Measurements from ENCODE around the gene CPEB3.
"Not testable (repeated sequence)": the region's sequence is repeated elsewhere in the genome, so short reads cannot be mapped to it uniquely, and the experiment has no call there.

Gene CPEB3

DNA sequence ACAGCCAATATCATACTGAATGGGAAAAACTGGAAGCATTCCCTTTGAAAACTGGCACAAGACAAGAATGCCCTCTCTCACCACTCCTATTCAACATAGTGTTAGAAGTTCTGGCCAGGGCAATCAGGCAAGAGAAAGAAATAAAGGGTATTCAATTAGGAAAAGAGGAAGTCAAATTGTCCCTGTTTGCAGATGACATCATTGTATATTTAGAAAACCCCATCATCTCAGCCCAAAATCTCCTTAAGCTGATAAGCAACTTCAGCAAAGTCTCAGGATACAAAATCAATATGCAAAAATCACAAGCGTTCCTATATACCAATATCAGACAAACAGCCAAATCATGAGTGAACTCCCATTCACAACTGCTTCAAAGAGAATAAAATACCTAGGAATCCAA lies 156.8 kb downstream of the CPEB3 start:
- DNase-seq, result not testable (repeated sequence)

DNA sequence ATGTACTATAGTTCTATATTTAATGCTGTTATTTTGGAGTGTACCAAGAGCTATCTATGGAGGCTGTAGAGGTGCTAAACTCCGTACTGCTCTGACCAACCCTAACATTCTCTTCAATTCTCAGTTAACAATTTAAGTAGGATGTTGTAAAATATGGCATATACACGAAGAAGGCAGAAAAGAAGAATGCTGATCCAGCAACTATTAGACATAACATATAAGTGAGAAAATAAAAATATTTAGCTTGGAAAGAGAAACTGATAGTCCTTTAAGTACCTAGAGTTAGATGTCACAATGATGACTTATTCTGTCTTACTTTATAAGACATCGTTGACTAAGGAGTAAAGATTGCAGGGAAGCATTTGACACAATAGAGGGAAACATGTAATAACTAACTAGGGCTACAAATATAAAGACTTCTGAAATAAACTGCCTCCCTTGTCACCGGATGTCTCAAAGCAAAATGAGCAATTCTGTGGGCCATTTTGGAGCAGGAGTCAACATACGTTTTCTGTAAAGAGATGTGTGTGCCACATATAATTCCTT lies 159.5 kb downstream of the CPEB3 start:
- no peak for DNase-seq

DNA sequence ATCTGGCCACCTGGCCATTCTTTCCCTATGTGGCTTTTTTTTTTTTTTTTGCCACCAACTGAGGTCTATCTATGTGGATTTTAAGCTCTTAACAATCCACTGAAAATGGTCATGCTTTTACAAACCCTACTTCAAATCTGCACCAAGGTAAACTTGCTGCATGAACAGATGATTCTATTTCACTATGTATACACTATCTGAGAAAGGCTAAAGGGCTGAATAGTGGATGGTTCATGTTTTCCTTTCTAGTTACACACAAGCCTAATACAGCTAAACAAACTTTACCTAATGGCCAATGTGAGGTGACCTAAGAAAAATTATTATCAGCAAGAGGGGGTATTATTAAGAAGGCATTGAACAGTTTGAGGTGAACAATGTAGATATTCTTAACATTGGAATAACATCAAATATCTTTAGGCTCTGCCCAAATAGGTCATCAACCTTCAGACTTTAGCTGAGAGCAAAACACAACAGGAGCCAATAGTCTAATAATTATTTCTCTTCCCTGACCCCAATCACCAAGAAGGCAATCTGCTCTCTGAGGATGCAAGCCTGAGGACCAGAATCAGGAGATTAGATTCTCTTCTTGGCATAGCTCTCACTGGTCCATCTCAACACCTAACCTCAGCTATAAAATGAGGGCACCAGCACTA lies 160.1 kb downstream of the CPEB3 start:
- no peak for DNase-seq

DNA sequence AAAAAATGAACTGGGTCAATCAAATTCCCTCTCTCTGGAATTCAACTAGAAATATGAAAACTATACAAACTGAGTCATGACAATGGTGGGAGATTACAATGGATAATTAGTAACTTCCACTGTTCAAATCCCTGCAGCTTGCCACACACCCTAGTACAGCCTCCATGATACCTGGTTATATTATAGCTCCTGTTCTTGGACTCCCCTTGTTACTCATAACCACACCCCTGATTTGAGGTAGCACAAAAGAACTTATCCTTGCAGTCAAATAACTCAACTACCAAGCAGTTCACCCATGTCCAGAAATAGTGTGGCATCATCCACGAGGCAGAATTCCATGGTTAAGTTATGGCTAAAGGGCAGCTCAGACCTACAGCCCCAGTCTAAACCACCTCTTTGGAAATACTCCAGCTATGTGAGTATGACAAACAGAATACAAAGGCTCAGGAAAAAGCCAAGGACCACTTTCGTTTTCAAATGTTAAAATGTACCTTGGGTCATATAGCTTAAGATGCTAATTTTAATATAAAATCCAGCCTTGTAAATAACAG lies 164.7 kb downstream of the CPEB3 start:
- no peak for DNase-seq

DNA sequence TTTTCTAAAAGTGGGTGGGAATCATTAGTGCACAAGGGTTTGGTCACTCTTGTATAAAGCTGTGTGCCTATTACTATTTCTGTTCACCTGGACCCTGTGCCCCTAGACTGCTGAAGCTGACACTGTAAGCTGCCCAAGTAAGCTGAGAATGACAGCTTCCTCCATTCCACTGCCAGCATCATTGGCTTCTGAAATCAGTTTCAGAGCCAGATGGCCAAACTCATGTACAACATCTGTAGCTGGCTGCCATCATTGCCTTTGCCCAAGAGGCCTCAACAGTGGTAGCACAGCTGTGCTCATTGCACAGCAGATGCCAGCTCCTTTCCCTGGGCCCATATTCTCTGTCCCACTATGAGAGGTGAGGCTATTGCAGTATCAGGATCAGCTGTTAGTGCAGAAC lies 165.7 kb downstream of the CPEB3 start:
- DNase-seq, result no peak

DNA sequence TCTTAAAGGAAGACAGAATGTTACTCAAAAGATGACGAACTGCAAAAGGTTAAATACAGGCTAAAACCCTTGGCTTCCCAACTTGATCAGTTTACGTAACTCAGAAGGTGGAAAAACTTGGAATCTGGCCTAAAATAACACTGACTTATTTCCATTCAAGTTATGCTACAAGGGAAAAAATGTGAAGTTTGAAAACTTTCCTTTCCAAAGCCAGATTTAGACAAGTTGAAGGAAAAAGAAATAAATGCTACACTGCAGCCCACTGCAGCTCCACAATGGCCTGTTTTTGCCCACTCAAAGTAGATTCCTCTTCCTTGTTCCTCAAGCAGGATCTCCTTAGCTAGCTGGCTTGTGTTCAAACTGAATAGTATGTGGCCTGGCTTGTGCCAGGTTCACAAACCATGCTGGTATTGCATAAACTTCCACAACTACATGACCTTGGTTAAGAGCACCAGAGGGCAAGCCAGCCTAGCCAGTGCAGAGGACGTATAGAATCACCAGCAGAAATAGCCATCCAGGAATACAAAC lies 166.2 kb downstream of the CPEB3 start:
- DNase-seq, result no peak

DNA sequence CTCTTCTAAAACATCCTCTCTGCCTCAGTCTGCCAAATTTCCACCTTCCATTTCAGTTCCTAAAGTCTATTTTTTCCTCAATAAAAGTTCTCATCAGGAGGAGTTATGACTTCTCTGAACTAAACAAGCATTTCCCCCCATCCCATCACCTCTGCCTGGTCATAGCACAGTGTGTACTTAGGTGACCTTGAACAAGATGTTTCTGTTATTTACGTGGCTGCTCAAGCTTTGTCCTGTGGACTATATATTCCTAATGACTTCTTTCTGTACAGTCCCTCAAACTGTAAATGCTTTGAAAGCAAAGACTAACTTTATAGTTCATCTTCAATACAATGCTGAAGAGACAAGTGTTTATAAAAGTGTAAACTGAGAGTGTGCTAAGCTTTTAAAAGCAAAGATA lies 166.9 kb downstream of the CPEB3 start:
- no peak for DNase-seq

DNA sequence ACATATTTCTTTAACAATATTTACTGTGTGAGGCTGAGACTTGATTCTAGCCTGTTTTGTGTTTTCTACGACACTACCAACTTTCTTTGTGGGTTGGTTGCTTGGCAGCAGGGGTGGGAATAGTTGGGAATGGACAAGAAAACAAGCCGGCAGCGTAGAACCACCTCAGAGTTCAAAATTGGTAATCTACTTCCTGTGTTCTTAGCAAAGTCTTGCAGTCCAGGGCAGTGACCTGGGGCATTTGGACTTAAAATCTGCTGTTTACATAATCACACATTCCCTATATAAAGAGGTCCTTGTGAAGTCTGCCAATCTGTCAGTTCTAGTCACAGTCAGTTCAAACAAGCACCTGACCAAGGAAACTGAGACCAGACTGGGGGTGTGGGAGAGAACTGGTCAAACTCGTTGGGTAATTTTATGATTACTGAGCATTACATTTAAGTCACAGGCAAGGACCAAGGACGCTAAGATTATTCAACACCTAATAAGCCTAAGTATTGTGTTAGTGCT lies 167.9 kb downstream of the CPEB3 start:
- DNase-seq, result no peak

DNA sequence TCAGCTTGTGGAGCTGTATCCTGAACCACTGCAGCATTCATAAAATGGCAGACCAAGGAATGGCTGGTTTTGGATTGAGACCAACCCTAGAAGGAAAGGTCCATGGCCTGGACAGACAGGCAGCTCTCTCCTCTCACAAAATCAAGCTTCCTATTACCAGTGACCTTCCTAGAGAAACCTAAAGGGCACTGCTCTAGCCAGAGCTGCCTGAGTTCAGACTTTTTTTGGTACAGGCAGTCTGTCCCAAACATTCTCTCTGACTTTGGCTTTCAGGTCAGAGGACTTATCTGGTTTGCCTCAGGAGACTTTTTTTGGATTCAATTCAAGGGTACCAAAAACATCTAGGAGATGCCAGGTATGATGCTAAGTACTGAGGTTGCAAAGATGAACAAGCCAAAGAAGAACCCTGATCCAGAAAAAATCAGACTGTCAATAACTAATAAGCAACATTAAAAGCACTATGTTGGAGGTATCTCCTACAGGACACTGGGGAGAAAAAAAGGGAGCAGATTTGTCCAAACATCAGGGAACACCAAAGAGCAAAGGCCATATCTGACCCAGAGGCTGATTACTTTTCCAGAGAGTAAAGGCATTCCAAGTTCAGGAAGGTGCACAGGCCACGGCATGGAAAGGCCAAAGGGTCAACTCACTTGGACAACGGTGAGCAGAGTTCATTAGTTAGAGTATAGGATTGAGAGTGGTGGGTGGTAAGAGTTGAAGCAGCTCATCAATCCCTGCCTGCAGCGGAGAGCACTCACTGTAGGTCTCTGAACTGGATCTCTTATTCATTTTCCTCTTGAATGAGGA lies 169.0 kb downstream of the CPEB3 start:
- no peak for DNase-seq

DNA sequence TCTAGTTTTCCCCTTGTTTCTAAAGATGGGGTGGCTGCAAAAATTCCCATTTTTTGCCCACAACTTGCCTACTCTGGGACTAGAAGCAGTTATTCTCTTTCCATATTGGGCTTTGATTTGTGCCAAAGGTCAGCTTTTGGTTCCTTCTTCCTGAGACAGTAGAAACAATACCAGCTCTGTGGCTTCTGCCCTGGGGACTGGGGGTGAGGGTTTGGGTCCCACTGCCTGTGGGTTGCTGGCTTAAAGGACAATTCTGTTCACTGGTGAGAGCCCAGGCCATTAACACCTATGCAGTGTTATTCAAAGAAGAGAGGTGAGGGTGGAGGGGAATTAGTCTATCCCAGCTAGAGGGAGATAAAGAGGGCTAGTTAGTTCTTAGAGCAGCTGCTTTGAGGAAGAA lies 171.5 kb downstream of the CPEB3 start:
- no peak for DNase-seq

DNA sequence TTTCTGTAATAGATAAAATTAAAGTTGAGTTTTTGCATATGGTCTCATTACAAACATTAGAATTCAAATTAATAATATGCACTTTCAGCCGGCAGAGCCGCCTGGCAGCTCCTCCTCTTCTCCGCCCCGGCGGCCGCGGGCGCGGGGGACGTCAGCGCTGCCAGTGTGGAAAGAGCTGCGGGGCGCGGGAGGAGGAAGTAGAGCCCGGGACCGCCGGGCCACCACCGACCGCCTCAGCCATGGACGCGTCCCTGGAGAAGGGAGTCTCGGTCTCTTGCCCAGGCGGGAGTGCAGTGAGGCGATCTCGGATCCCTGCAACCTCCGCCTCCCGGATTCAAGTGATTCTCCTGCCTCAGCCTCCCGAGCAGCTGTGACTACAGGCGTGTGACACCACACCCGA lies 176.0 kb downstream of the CPEB3 start:
- not testable (repeated sequence) for DNase-seq

DNA sequence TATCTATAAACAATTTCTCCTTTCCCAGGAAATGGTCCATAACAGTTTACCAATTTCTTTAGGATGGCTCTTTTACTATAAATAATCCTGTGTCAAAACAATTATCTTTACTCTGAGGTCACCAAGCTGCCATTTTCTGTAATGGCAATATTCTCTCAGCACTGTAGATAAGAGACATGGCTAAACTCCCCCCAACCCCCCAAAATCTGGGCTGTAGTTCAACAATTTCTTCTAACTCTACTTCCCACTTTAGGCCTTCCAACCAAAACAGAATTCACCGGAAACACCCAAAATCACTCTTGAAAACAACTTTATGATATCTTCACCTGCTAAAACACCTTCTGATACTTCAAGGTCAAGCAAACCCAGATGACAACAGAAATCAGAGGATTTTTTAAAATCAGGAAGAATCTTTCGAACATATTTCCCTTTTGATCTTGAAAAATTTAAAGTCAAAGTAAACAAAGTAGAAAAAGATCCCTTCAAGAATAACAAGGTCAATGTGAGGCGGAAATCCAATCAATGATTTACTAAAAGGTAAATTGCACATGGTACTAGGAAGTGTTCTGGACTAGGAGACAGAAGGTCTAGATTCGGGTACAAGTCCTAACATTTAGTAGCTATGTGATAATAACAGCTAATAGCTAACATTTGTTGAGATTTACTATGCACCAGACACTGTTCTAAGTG lies 176.8 kb downstream of the CPEB3 start:
- DNase-seq, result no peak

DNA sequence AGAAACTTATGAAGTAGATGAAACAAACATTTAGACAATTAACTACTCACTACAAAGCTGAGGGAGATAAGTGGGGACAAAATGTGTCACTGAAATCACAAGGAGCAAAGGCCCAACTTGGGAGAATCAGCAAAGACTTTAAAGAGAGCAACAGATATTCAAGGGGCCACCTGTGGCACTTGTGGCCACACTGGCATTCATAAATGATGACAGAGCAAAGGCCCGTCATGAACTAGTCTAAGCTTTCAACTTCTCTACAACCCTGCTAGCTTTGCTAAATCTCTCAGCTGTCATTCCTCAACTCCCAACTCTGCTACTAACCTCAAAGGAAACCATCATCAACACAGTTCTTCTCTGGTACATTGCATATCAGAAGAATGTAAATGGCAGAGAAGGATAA lies 178.4 kb downstream of the CPEB3 start:
- DNase-seq, result no peak

DNA sequence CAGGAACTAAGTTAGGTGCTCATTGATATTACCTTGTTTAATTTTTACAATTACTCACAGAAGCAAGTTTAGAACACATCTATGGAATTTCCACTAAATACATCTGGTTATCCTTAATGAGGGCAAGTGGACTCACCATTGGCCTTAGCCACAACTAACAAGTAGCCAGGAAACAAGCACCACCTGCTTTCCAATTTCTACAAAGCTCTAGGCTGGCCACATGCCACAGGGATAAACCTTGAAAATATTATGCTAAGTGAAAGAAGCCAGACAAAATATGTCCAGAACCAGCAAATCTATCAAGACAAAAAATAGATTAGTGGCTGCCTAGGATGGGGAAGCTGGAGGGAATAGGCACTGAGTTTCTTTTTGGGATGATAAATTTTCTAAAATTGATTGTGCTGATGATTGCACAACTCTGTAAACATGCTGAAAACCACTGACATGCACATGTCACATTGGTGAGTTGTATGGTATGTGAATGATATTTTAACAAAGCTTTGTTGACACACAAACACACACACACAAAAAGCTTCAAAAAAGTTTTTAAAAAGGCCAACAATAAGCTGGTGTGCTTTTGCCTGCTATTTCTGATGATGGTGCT lies 179.4 kb downstream of the CPEB3 start:
- DNase-seq, result no peak

DNA sequence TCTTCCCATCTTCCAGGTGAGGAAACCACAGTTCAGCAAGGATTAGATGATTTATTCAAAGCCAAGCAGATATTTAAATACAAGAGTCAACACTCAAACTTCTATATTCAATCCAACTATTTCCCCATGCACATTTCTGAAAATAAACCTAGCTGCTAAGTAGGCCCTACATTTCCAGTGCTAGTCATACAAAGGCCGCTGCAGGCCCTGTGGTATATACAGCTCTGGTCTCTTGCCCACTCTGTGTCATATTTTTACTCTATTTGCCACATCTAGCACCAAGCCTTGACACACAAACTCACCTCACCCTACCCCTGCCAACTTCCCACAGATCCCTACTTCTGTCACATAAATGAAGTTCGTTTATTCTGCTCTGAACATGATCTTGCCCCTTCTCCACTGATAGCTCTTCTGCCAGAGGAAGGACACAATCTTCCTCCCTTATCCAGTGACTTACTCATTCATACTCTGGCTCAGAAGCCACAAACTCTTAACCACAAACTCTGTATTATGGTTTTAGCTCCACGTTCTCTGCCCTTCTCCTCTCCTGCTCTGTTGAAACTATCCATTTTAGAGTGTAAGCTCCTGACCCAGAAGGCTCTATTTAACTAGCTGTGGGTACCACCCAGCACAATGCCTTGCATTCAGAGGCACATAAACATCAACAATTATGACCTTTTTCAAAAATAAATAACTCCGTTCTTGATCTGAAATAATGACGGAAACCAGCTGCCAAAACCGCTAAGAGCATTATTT lies 180.7 kb downstream of the CPEB3 start:
- no peak for DNase-seq

DNA sequence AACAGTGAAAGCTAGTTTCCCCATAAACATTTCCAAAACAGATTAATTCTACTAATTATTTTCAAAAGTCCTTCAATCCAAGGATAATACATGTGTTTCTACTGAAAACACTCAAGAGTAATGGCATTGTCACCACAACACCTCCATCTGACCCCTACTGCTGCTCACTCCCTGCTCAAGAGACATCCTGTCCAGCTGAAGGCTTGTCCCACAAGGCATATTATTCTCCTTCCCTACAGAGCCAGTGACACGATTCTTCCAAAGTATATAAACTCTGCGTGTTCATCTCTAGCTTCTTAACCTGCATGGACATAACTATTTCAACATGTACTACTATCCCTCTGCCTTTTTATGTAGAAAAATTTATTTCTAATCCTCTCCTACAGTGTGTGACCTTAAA lies 182.1 kb downstream of the CPEB3 start:
- DNase-seq, result no peak

DNA sequence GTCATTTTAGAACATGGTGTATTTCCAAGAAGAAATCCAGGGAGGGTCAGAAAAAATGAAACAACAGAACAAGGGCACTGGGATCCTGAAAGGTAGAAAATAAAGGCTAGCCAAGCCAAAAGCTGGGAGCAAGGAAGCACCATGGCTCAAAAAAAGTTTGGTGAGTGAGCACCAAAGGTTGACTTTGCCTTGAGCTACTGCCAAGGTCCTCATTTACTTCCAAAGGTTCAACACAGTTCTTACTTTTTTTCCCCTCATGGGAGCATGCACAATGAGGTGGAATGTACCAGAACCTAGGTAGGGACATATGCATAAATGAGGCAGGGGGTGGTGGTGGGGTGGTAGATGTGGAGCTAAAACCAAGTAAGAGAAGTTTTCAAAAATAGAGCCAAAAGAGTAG lies 182.8 kb downstream of the CPEB3 start:
- no peak for DNase-seq

DNA sequence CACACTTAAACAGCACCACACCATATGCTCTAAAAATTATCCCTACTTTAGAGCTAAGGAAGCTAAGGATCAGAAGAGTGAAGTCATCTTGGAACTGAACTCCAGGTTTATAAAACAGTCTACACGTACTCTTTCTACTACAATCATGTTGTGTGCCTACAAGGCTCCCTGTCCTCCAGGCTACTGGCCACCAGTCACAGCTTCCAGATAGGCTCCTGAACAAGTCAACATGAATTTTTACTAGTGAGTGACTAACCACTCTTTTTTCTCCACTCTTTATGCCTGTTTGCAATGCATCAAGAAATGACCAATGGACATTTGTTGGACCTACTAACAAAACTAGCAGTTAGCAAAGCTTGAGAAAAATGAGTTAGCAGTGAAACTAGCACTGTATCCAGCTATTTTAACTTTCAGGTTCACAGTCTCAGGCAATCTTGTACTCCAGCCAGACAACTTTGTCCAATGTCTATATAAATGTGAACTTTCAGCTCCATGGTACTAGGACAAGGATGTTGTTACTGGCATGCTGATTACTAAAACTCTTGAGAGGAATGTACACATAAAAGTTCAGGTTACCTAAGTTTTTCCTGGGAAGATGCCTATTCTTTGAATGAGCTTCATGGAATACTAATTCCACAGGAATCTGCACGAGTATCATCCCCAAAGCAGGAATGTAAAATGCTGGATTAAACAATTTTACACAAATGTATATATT lies 187.3 kb downstream of the CPEB3 start:
- no peak for DNase-seq

DNA sequence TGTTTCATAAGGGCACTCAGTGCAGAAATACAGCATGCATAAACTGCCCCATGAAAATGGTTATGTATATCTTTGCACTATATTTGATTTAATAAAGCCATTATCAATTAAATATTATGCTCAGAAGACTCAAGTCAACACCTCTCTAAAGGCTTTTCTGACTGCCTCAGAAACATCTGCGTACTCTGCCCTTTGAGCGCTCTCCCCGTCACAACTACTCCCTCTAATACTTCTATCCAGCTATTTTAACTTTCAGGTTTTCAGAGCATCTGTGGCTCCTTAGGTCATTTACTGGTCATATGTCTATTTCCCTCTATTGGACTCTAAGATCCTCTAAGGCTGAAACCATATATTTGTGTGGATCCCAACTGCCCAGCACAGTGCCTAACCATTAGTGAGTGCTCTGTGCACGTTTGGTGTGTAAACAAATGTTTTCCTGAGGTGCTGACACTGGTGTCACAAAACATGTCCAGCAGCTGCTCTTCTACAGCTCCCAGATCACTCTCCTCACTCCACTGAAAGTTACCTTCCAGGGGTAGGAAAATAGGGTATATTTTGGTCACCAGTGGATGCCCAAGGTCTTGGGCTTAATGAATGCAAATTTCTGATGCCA lies 188.2 kb downstream of the CPEB3 start:
- no peak for DNase-seq

DNA sequence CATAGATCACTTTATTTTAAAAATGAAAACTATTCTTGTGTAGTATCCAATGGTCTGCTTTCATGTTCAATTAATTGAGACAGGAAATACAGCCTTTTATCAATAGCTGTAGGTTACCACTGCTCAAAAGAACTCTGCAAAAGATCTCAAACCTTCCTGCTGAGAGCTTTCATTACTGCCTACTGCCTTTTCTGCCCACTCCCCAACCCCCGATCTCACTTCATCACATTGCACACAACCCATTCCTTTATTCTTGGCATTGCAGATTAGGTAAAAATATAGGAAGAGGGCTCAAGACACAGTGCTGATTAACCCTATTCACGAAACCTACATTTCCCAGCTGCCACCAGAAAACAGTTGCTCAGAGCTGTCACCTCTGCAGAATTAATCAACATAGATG lies 195.9 kb downstream of the CPEB3 start:
- DNase-seq, result no peak

DNA sequence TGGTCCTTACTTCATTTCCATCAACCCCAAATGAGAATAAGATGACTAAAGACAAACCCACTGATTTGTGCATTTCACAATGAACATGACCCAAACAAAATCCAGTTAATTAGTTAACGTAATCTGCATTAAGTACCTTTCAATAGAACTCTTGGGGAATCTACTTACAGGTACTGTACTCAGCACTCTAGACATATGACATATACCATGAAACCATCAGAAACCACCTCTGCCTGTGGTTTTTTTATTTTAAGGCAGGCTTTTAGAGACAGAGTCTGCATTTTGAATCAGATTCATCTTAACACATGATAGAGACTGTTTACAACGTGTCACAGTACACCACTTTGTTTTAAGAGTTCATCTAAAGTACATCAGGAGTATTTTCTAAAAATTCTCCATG lies 198.9 kb downstream of the CPEB3 start:
- no peak for DNase-seq

Data from stimulated activated CD4-positive, alpha-beta T cell treated with anti-CD3 and anti-CD28 coated beads, Interleukin-12 subunit alpha, Interleukin-12 subunit beta, amount 100 ng/mL, for 4 hours (primary cell).